GM23338 (cell line): ENCODE data around the gene C1orf21. TPM values are rescaled to one million over a fixed set of nuclear protein-coding genes. Genes with fewer than 3 reads are reported as not detected.

Source experiments
- ATAC-seq: fragments of 200-7000 bp; cut with Tn5 transposase; 3 replicates; pipeline ENCODE4 v1.9.1; 2020
- DNase-seq: peaks from one replicate; pipeline ENCODE4 v3.0.0-alpha.2; 2015; ENCODE audit warnings: low spot score
- H2AFZ ChIP-seq: fragments of 200-600 bp; sonication (generic); 2 replicates; pipeline ENCODE4 v1.8.0; 2016; ENCODE audit warnings: antibody characterized with exemption, mild to moderate bottlenecking, moderate library complexity
- H3F3A ChIP-seq: fragments of 200-600 bp; sonication (generic); replicated peaks from 2 replicates; pipeline ENCODE4 v1.8.0; 2017; ENCODE audit warnings: antibody characterized with exemption, mixed run types, low read depth
- H3K27ac ChIP-seq: fragments of 200-600 bp; sonication (generic); 2 replicates; pipeline ENCODE4 v1.6.1; 2016; ENCODE audit warnings: low read depth
- H3K27me3 ChIP-seq: fragments of 200-600 bp; sonication (generic); 2 replicates; pipeline ENCODE4 v1.8.0; 2016; ENCODE audit warnings: mild to moderate bottlenecking, mixed run types, moderate library complexity; ENCODE audit not compliant: insufficient read depth
- H3K36me3 ChIP-seq: fragments of 200-600 bp; sonication (generic); 2 replicates; pipeline ENCODE4 v1.8.0; 2016; ENCODE audit warnings: mild to moderate bottlenecking; ENCODE audit not compliant: insufficient read depth
- H3K4me1 ChIP-seq: fragments of 200-600 bp; sonication (generic); 2 replicates; pipeline ENCODE4 v1.8.0; 2016; ENCODE audit warnings: mild to moderate bottlenecking, moderate library complexity; ENCODE audit not compliant: insufficient read depth
- H3K4me2 ChIP-seq: fragments of 200-600 bp; sonication (generic); 2 replicates; pipeline ENCODE4 v1.7.1; 2017; ENCODE audit warnings: mixed run types
- H3K4me3 ChIP-seq: fragments of 200-600 bp; sonication (generic); 2 replicates; pipeline ENCODE4 v1.6.1; 2016; ENCODE audit warnings: mixed run types
- H3K79me2 ChIP-seq: fragments of 200-600 bp; sonication (generic); replicated peaks from 2 replicates; pipeline ENCODE4 v1.8.0; 2017; ENCODE audit warnings: mild to moderate bottlenecking; ENCODE audit not compliant: insufficient read depth
- H3K9me2 ChIP-seq: fragments of 200-600 bp; sonication (generic); 2 replicates; pipeline ENCODE4 v1.8.0; 2017; ENCODE audit not compliant: insufficient read depth
- H4K20me1 ChIP-seq: fragments of 200-600 bp; sonication (generic); replicated peaks from 2 replicates; pipeline ENCODE4 v1.8.0; 2017; ENCODE audit warnings: mild to moderate bottlenecking; ENCODE audit not compliant: insufficient read depth
- H3K27ac Mint-ChIP-seq: 2 replicates; pipeline ENCODE4 v1.8.0; 2020; ENCODE audit warnings: inconsistent platforms, mild to moderate bottlenecking, moderate library complexity, mixed read lengths
- H3K27me3 Mint-ChIP-seq: 3 replicates; pipeline ENCODE4 v1.8.0; 2022; ENCODE audit warnings: low read depth, mild to moderate bottlenecking, moderate library complexity, mixed read lengths, inconsistent platforms; ENCODE audit not compliant: insufficient read depth, poor library complexity
- H3K36me3 Mint-ChIP-seq: 3 replicates; pipeline ENCODE4 v1.8.0; 2021; ENCODE audit warnings: low read depth, mild to moderate bottlenecking, inconsistent platforms, moderate library complexity, mixed read lengths
- H3K4me1 Mint-ChIP-seq: 3 replicates; pipeline ENCODE4 v1.8.0; 2020; ENCODE audit warnings: mild to moderate bottlenecking, inconsistent platforms, mixed read lengths
- H3K4me3 Mint-ChIP-seq: 3 replicates; pipeline ENCODE4 v1.8.0; 2021; ENCODE audit warnings: moderate library complexity, mild to moderate bottlenecking, inconsistent platforms, mixed read lengths
- H3K9me3 Mint-ChIP-seq: 3 replicates; pipeline ENCODE4 v1.8.0; 2020; ENCODE audit warnings: moderate library complexity, mild to moderate bottlenecking, inconsistent platforms, mixed read lengths
- CREB1 ChIP-seq: fragments of 250-450 bp; sonication (Bioruptor Pico); IDR thresholded peaks from 2 replicates; pipeline ENCODE4 v1.5.0; 2020; ENCODE audit warnings: low read depth, mild to moderate bottlenecking, moderate library complexity
- ETS1 ChIP-seq: IDR thresholded peaks from 2 replicates; pipeline ENCODE4 v1.6.1; 2016; ENCODE audit warnings: antibody characterized with exemption
- EZH2 ChIP-seq: fragments of 200-600 bp; sonication (generic); IDR thresholded peaks from one replicate; pipeline ENCODE4 v1.8.0; 2017; ENCODE audit warnings: antibody characterized with exemption, mild to moderate bottlenecking, low read depth; ENCODE audit not compliant: unreplicated experiment
- NANOG ChIP-seq: IDR thresholded peaks from 2 replicates; pipeline ENCODE4 v1.6.1; 2016; ENCODE audit warnings: antibody characterized with exemption, borderline replicate concordance
- STAT1 ChIP-seq: IDR thresholded peaks from one replicate; pipeline ENCODE4 v1.6.1; 2016; ENCODE audit warnings: antibody characterized with exemption; ENCODE audit not compliant: unreplicated experiment
- polyA plus RNA-seq: library from polyadenylated mRNA; unstranded; fragments of >200 nt; fragmentation: Nextera tagmentation; extraction: Ambion mirVana; gene quantifications from 2 replicates; pipeline ENCODE4 v1.2.1, GENCODE V29; 2016
- total RNA-seq: library from RNA; depleted of rRNA; stranded (reverse); fragments of >200 nt; shearing (Covaris generic); gene quantifications from 2 replicates; pipeline ENCODE4 v1.2.3, GENCODE V29; 2014
- TF ChIP-seq, protein P1 (sequence below), 2 experiments: fragments of 200-600 bp in 1 of 2; sonication (generic) in 1 of 2; conservative IDR thresholded peaks; 2 replicates each; pipeline versions ENCODE4 v1.5.1 to v1.6.1; 2016 to 2017; ENCODE audit warnings: antibody characterized with exemption in 2 of 2, low read depth in 2 of 2, mild to moderate bottlenecking in 2 of 2, moderate library complexity in 1 of 2
- TF ChIP-seq, protein P2 (sequence below): IDR thresholded peaks from one replicate; pipeline ENCODE4 v1.6.1; 2018; ENCODE audit warnings: antibody characterized with exemption; ENCODE audit not compliant: unreplicated experiment

The C1orf21 gene
- total and polyA plus RNA-seq, 2 experiments from 2014 or later, result 28.0 to 40.4 TPM

DNA sequence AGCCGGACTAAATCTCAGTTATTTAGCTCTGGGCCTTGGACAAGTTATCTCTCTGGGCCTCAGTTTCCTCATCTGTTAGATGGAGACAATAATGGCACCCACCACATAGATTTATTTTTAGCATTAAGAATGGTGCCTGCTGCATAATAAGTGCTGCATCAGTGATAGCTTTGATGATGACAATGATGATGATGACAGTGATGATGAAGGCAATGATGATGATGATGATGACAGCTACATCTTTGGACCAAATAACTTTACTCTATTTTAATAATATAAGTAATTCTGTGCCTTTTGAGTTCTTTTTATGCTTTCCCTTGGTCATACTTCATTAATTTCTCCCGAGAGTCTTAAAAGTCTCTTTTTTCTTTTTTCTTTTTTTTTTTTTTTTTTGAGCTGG lies 143.4 kb downstream of the C1orf21 start (continued):
- TF ChIP-seq, protein P1, sequence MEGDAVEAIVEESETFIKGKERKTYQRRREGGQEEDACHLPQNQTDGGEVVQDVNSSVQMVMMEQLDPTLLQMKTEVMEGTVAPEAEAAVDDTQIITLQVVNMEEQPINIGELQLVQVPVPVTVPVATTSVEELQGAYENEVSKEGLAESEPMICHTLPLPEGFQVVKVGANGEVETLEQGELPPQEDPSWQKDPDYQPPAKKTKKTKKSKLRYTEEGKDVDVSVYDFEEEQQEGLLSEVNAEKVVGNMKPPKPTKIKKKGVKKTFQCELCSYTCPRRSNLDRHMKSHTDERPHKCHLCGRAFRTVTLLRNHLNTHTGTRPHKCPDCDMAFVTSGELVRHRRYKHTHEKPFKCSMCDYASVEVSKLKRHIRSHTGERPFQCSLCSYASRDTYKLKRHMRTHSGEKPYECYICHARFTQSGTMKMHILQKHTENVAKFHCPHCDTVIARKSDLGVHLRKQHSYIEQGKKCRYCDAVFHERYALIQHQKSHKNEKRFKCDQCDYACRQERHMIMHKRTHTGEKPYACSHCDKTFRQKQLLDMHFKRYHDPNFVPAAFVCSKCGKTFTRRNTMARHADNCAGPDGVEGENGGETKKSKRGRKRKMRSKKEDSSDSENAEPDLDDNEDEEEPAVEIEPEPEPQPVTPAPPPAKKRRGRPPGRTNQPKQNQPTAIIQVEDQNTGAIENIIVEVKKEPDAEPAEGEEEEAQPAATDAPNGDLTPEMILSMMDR (conservative IDR thresholded peaks at IDR 0.05; ENCODE audit: low read depth in 2 of 2), result no peak
- TF ChIP-seq ETS1 (no peak), NANOG (no peak), EZH2 (no peak), STAT1 (no peak), CREB1 (no peak)

DNA sequence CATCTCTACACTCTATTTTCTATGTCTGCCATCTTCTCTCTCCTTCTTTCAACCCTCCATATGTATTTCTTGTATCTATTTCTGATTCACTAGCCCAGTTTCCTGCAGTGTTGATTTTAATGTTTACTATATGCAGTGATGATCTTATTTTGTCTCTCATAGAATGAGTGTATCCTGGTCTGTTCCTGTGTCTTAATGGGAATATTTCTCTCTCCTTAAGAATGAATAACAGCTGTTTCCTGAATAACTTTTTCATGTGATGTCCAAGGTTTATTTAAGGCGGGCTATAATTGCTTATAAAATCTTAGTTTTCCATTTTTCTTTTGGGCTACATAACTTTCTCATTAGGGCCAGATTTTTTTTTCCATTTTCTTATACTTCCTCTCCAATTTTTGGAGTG lies 144.5 kb downstream of the C1orf21 start:
- H3K27ac Mint-ChIP-seq, result no peak overlapping the region
- no peak for ATAC-seq
- H3K4me1 ChIP-seq, result no peaks in the 10 kb centered on the region

More for the DNA sequence above, 144.5 kb downstream of the C1orf21 start:
- Mint-ChIP-seq H3K9me3 (no peaks in the 10 kb centered on the region), H3K4me3 (no peak overlapping the region), H3K4me1 (peaks cover 6% of the 10 kb centered on the region; the same call in 2 of the 3 replicates), H3K36me3 (peaks cover 6% of the 10 kb centered on the region), H3K27me3 (no peaks in the 10 kb centered on the region)
- no peak overlapping the region for H3K27ac ChIP-seq
- TF ChIP-seq ETS1, result no peak
- TF ChIP-seq, protein P2, sequence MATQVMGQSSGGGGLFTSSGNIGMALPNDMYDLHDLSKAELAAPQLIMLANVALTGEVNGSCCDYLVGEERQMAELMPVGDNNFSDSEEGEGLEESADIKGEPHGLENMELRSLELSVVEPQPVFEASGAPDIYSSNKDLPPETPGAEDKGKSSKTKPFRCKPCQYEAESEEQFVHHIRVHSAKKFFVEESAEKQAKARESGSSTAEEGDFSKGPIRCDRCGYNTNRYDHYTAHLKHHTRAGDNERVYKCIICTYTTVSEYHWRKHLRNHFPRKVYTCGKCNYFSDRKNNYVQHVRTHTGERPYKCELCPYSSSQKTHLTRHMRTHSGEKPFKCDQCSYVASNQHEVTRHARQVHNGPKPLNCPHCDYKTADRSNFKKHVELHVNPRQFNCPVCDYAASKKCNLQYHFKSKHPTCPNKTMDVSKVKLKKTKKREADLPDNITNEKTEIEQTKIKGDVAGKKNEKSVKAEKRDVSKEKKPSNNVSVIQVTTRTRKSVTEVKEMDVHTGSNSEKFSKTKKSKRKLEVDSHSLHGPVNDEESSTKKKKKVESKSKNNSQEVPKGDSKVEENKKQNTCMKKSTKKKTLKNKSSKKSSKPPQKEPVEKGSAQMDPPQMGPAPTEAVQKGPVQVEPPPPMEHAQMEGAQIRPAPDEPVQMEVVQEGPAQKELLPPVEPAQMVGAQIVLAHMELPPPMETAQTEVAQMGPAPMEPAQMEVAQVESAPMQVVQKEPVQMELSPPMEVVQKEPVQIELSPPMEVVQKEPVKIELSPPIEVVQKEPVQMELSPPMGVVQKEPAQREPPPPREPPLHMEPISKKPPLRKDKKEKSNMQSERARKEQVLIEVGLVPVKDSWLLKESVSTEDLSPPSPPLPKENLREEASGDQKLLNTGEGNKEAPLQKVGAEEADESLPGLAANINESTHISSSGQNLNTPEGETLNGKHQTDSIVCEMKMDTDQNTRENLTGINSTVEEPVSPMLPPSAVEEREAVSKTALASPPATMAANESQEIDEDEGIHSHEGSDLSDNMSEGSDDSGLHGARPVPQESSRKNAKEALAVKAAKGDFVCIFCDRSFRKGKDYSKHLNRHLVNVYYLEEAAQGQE, result no peak
- TF ChIP-seq, protein P1 (conservative IDR thresholded peaks at IDR 0.05; ENCODE audit: low read depth in 2 of 2), result no peak
- peaks cover 4% of the 10 kb centered on the region; the same call in 1 of the 2 replicates for H3K79me2 ChIP-seq
- H3K4me2 ChIP-seq, result no peak overlapping the region
- H3K9me2 ChIP-seq, result no peaks in the 10 kb centered on the region
- H2AFZ ChIP-seq, result no peak overlapping the region
- 0 out of 2 replicates have a peak, but pooled peaks cover 3% of the 10 kb centered on the region for H4K20me1 ChIP-seq
- H3K36me3 ChIP-seq, result no peaks in the 10 kb centered on the region
- H3F3A ChIP-seq, result no peaks in the 10 kb centered on the region
- no peak overlapping the region for H3K4me3 ChIP-seq
- DNase-seq, result no peak
- H3K27me3 ChIP-seq, result no peaks in the 10 kb centered on the region
